Measurements from ENCODE around the gene ACOT2.

The ACOT2 gene

GRCh38 chr14:73599499-73599898, 30.5 kb downstream of the ACOT2 start:
- TF ChIP-seq CTCF (IDR thresholded peaks at IDR 0.05; ENCODE audit: control insufficient read depth, insufficient read depth, low read depth, low read length, missing control alignments), result no peak
- no peak overlapping the region for H3K4me3 ChIP-seq (ENCODE audit: control insufficient read depth, low read depth, low read length)
- DNase-seq (ENCODE audit: low read depth), result no peak

- no peak for TF ChIP-seq CTCF (IDR thresholded peaks at IDR 0.05; ENCODE audit: control insufficient read depth, insufficient read depth, low read depth, low read length, missing control alignments)
- H3K4me3 ChIP-seq (ENCODE audit: control insufficient read depth, low read depth, low read length), result no peak overlapping the region
- no peak for DNase-seq (ENCODE audit: low read depth)
Observed at GRCh38 chr14:73602994-73603393, 34.0 kb downstream of the ACOT2 start.

- no peak for DNase-seq (ENCODE audit: low read depth)
- TF ChIP-seq CTCF (IDR thresholded peaks at IDR 0.05; ENCODE audit: control insufficient read depth, insufficient read depth, low read depth, low read length, missing control alignments), result no peak
- H3K4me3 ChIP-seq (ENCODE audit: control insufficient read depth, low read depth, low read length), result no peak overlapping the region
Observed at GRCh38 chr14:73606271-73606670, 37.3 kb downstream of the ACOT2 start.

GRCh38 chr14:73607241-73607640, 38.2 kb downstream of the ACOT2 start:
- DNase-seq (ENCODE audit: low read depth), result no peak
- no peak for TF ChIP-seq CTCF (IDR thresholded peaks at IDR 0.05; ENCODE audit: control insufficient read depth, insufficient read depth, low read depth, low read length, missing control alignments)
- H3K4me3 ChIP-seq (ENCODE audit: control insufficient read depth, low read depth, low read length), result no peak overlapping the region

GRCh38 chr14:73610687-73611086, 41.7 kb downstream of the ACOT2 start:
- H3K4me3 ChIP-seq (ENCODE audit: control insufficient read depth, low read depth, low read length), result no peak overlapping the region
- DNase-seq (ENCODE audit: low read depth), result no peak
- no peak for TF ChIP-seq CTCF (IDR thresholded peaks at IDR 0.05; ENCODE audit: control insufficient read depth, insufficient read depth, low read depth, low read length, missing control alignments)

- peak; percentile 17 for DNase-seq (ENCODE audit: low read depth)
- no peak for TF ChIP-seq CTCF (IDR thresholded peaks at IDR 0.05; ENCODE audit: control insufficient read depth, insufficient read depth, low read depth, low read length, missing control alignments)
- peak within 1 kb of the TSS; percentile 59 for H3K4me3 ChIP-seq (ENCODE audit: control insufficient read depth, low read depth, low read length)
Observed at GRCh38 chr14:73612339-73613045, 43.5 kb downstream of the ACOT2 start, which contains the start of gene ACOT6. TSS of gene ACOT6 (plus strand) at chr14:73612517. CDS start at chr14:73612572, 55 bp downstream.

All from AG09309 (cell line).